ENCODE measurements around the gene C1orf141.
"Not testable (repeated sequence)": the region's sequence is repeated elsewhere in the genome, so short reads cannot be mapped to it uniquely, and the experiment has no call there.

C1orf141 gene

DNA sequence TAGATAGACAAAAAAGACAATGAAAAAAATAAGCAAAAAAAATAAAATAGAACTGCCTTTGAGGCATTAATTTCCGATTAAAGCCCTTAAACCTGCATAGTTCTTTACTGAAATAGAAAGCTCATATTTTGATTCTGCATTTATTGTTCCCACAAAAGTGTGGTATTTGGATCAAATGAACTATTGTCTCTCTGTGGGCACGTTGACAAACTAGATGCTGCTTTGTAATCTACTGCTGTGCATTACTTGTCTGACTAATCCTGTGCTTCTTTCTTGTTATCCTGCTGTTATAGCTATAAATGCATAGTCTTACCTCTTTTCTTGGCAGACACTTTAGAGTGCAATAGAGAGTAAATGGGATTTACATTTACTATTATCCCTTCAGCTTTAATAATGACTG is 49.4 kb downstream of the C1orf141 start:
- no peak for DNase-seq (ENCODE audit: extremely low read depth, insufficient read length)

DNA sequence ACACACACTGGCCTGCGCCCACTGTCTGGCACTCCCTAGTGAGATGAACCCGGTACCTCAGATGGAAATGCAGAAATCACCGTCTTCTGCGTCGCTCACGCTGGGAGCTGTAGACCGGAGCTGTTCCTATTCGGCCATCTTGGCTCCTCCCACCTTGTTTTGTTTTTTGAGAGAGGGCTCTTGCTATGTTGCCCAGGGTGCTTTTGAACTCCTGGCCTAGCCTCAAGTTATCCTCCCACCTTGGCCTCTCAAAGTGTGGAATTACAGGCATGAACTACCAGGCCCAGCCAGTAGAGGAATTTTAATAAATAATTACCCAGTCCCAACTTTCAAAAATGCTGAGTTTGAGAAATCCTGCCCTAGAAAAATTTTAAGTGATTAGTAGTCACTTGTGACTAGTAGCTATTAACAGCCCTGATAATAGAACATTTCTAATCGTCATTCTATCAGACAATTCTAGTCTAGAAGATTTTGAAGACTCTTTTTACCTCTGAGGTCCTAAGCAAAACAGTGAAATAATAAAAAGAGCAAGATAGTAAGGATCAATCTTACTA is 49.9 kb downstream of the C1orf141 start:
- no peaks in the 10 kb centered on the region for H3K27me3 ChIP-seq (replicated peaks; ENCODE audit: control insufficient read depth, insufficient read depth, low read length)
- no peaks in the 10 kb centered on the region for H3K36me3 ChIP-seq (ENCODE audit: control insufficient read depth, insufficient read depth, low read length)
- TF ChIP-seq, protein P1, sequence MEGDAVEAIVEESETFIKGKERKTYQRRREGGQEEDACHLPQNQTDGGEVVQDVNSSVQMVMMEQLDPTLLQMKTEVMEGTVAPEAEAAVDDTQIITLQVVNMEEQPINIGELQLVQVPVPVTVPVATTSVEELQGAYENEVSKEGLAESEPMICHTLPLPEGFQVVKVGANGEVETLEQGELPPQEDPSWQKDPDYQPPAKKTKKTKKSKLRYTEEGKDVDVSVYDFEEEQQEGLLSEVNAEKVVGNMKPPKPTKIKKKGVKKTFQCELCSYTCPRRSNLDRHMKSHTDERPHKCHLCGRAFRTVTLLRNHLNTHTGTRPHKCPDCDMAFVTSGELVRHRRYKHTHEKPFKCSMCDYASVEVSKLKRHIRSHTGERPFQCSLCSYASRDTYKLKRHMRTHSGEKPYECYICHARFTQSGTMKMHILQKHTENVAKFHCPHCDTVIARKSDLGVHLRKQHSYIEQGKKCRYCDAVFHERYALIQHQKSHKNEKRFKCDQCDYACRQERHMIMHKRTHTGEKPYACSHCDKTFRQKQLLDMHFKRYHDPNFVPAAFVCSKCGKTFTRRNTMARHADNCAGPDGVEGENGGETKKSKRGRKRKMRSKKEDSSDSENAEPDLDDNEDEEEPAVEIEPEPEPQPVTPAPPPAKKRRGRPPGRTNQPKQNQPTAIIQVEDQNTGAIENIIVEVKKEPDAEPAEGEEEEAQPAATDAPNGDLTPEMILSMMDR (IDR thresholded peaks at IDR 0.05; ENCODE audit: insufficient read depth, low read length, poor library complexity, severe bottlenecking) = no peak
- DNase-seq (ENCODE audit: extremely low read depth, insufficient read length) = no peak
- H3K4me3 ChIP-seq (replicated peaks; ENCODE audit: low read depth, low read length) = no peak overlapping the region

More for the DNA sequence above, 49.4 kb downstream of the C1orf141 start:
- TF ChIP-seq, protein P1 (IDR thresholded peaks at IDR 0.05; ENCODE audit: insufficient read depth, low read length, poor library complexity, severe bottlenecking) = no peak
- no peaks in the 10 kb centered on the region for H3K36me3 ChIP-seq (ENCODE audit: control insufficient read depth, insufficient read depth, low read length)
- H3K27me3 ChIP-seq (replicated peaks; ENCODE audit: control insufficient read depth, insufficient read depth, low read length) = no peaks in the 10 kb centered on the region
- no peak overlapping the region for H3K4me3 ChIP-seq (replicated peaks; ENCODE audit: low read depth, low read length)

DNA sequence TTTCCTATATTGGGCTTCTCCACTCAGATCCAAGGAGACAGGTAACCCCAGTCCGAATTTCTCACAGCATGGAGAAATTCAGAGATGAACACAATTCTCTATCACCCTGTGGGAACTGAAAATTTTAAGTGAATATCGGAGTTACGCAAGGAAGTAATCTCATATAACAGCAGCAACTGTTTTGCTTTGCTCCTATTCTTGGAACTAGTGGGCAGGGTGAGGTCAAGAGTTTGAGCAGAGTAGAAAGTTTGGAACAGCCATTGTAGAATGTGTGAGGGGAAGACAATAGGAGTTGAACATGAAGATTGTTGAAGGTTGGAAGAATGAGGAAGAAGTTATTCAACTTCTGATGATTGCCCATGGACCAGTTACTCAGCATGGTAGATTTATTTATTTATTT is 56.5 kb downstream of the C1orf141 start:
- DNase-seq (ENCODE audit: extremely low read depth, insufficient read length) = no peak
- Histone ChIP-seq H3K27me3 (replicated peaks; ENCODE audit: control insufficient read depth, insufficient read depth, low read length) (no peaks in the 10 kb centered on the region), H3K36me3 (ENCODE audit: control insufficient read depth, insufficient read depth, low read length) (no peaks in the 10 kb centered on the region), H3K4me3 (replicated peaks; ENCODE audit: low read depth, low read length) (no peak overlapping the region)
- TF ChIP-seq, protein P1 (IDR thresholded peaks at IDR 0.05; ENCODE audit: insufficient read depth, low read length, poor library complexity, severe bottlenecking) = no peak

DNA sequence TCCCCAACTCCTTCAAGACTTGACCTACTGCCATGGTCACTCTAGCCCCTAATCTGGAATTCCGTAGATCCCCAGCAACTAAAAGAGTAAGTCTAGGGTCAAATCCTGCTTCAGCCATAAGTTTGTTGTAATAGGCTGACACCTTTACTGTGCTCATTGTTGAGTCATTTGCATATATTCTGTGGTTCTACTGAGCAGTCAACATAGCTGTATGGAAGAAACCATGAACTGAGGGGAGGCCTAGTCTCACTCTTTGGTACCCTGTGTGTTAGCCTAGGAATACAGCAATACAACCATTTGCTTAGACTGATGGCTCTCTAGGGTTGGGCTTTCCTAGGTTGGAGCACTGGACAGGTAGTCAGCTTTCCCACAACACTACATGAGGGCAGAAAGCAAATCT is 57.2 kb downstream of the C1orf141 start:
- Histone ChIP-seq H3K4me3 (replicated peaks; ENCODE audit: low read depth, low read length) (no peak overlapping the region), H3K36me3 (ENCODE audit: control insufficient read depth, insufficient read depth, low read length) (no peaks in the 10 kb centered on the region), H3K27me3 (replicated peaks; ENCODE audit: control insufficient read depth, insufficient read depth, low read length) (no peaks in the 10 kb centered on the region)
- TF ChIP-seq, protein P1 (IDR thresholded peaks at IDR 0.05; ENCODE audit: insufficient read depth, low read length, poor library complexity, severe bottlenecking) = no peak
- no peak for DNase-seq (ENCODE audit: extremely low read depth, insufficient read length)

DNA sequence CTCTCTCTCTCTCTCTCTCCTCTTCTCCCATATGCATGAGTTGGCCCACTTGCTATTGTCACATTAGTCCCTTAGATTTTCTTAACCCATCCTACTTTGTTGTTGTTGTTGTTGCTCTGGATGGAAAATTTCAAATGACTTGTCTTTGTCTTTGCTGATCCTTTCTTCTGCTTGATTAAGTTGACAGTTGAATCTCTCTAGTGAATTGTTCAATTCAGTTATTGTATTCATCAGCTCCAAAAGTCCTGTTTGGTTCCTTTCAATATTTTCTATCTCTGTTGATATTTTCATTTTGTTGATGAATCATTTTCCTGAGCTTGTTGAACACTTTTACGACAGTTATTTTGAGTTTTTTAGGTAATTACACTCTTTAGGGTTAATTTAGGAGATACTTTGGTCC is 62.0 kb downstream of the C1orf141 start:
- Histone ChIP-seq H3K36me3 (ENCODE audit: control insufficient read depth, insufficient read depth, low read length) (no peaks in the 10 kb centered on the region), H3K4me3 (replicated peaks; ENCODE audit: low read depth, low read length) (no peak overlapping the region), H3K27me3 (replicated peaks; ENCODE audit: control insufficient read depth, insufficient read depth, low read length) (no peaks in the 10 kb centered on the region)
- DNase-seq (ENCODE audit: extremely low read depth, insufficient read length) = no peak
- TF ChIP-seq, protein P1 (IDR thresholded peaks at IDR 0.05; ENCODE audit: insufficient read depth, low read length, poor library complexity, severe bottlenecking) = no peak

DNA sequence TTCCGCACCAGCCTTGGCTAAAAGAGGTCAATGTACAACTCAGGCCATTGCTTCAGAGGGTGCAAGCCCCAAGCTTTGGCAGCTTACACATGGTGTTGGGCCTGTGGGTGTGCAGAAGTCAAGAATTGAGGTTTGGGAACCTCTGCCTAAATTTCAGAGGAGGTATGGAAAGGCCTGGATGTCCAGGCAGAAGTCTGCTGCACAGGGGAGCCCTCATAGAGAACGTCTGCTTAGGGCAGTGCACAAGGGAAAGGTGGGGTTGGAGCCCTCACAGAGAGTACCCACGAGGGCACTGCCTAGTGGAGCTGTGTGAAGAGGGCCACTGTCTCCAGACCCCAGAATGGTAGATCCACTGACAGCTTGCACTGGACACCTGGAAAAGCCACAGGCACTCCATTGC is 67.1 kb downstream of the C1orf141 start:
- not testable (repeated sequence) for H3K36me3 ChIP-seq (ENCODE audit: control insufficient read depth, insufficient read depth, low read length); H3K27me3 ChIP-seq (replicated peaks; ENCODE audit: control insufficient read depth, insufficient read depth, low read length); H3K4me3 ChIP-seq (replicated peaks; ENCODE audit: low read depth, low read length); DNase-seq (ENCODE audit: extremely low read depth, insufficient read length)

All from GM06990 (cell line).